ENCODE measurements around the gene LRRC28.

GRCh38 chr15:99366013-99366412 is 114.7 kb downstream of the LRRC28 start:
- no peak for TF ChIP-seq YY1 (IDR thresholded peaks at IDR 0.05; ENCODE audit: low read depth)
- TF ChIP-seq, protein P1, sequence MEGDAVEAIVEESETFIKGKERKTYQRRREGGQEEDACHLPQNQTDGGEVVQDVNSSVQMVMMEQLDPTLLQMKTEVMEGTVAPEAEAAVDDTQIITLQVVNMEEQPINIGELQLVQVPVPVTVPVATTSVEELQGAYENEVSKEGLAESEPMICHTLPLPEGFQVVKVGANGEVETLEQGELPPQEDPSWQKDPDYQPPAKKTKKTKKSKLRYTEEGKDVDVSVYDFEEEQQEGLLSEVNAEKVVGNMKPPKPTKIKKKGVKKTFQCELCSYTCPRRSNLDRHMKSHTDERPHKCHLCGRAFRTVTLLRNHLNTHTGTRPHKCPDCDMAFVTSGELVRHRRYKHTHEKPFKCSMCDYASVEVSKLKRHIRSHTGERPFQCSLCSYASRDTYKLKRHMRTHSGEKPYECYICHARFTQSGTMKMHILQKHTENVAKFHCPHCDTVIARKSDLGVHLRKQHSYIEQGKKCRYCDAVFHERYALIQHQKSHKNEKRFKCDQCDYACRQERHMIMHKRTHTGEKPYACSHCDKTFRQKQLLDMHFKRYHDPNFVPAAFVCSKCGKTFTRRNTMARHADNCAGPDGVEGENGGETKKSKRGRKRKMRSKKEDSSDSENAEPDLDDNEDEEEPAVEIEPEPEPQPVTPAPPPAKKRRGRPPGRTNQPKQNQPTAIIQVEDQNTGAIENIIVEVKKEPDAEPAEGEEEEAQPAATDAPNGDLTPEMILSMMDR (IDR thresholded peaks at IDR 0.05): no peak
